Panc1 (cell line): ENCODE results near the gene CAPN2. TPM values are rescaled to one million over a fixed set of nuclear protein-coding genes. Genes with fewer than 3 reads are reported as not detected.
A peak's percentile ranks its signal among the peaks of the same experiment; 100 is the strongest.

Source experiments
- ATAC-seq: fragments of 200-7000 bp; cut with Tn5 transposase; 2 replicates; pipeline ENCODE4 v1.9.1; 2020; ENCODE audit warnings: mild to moderate bottlenecking, moderate library complexity
- BruUV-seq: library from RNA; stranded (reverse); fragments of 400-500 nt; replicated peaks from 2 replicates; lab custom pipeline; 2021; lab: Mats Ljungman, UMichigan
- CTCF ChIA-PET: fragments of 300-600 bp; sonication (Branson Sonifier 250); formaldehyde crosslinking; loops from one replicate; lab custom pipeline; 2022; ENCODE audit warnings: antibody characterized with exemption; lab: Charles Lee
- POLR2A ChIA-PET: fragments of 300-600 bp; sonication (Branson Sonifier 250); formaldehyde crosslinking; loops from one replicate; lab custom pipeline; 2022; ENCODE audit warnings: antibody characterized with exemption; lab: Charles Lee
- DNase-seq: peaks from one replicate; pipeline ENCODE4 v3.0.0-alpha.2; 2010; ENCODE audit warnings: low read depth, low spot score
- H3K27ac ChIP-seq: 2 replicates; pipeline ENCODE4 v1.5.1; 2011; ENCODE audit warnings: mild to moderate bottlenecking, low read length, inconsistent platforms
- H3K27me3 ChIP-seq: fragments of 200-500 bp; sonication (Bioruptor generic); 2 replicates; pipeline ENCODE4 v1.6.0; 2014; ENCODE audit warnings: low read length, inconsistent platforms; ENCODE audit not compliant: control insufficient read depth, insufficient read depth
- H3K36me3 ChIP-seq: fragments of 200-500 bp; sonication (Bioruptor generic); 2 replicates; pipeline ENCODE4 v1.5.1; 2014; ENCODE audit warnings: inconsistent platforms, mild to moderate bottlenecking, low read length, moderate library complexity; ENCODE audit not compliant: control insufficient read depth, insufficient read depth
- H3K4me1 ChIP-seq: 2 replicates; pipeline ENCODE4 v1.5.1; 2011; ENCODE audit warnings: inconsistent platforms, mild to moderate bottlenecking, low read length, moderate library complexity; ENCODE audit not compliant: control insufficient read depth, insufficient read depth
- H3K4me3 ChIP-seq, 2 experiments: 2 replicates each; pipeline ENCODE4 v1.5.1; 2011 to 2012; ENCODE audit warnings: low read depth in 2 of 2, low read length in 2 of 2, mild to moderate bottlenecking in 2 of 2, inconsistent platforms in 1 of 2, moderate library complexity in 1 of 2
- H3K9me3 ChIP-seq: fragments of 200-500 bp; sonication (Bioruptor generic); 2 replicates; pipeline ENCODE4 v1.5.1; 2014; ENCODE audit warnings: low read depth, mild to moderate bottlenecking, inconsistent platforms, low read length, moderate library complexity; ENCODE audit not compliant: control insufficient read depth, insufficient read depth
- POLR2AphosphoS5 ChIP-seq: IDR thresholded peaks from 2 replicates; pipeline ENCODE4 v1.6.1; 2012; ENCODE audit warnings: mild to moderate bottlenecking, low read depth, low read length, moderate library complexity
- SIN3A ChIP-seq: IDR thresholded peaks from 2 replicates; pipeline ENCODE4 v1.6.1; 2012; ENCODE audit warnings: low read depth, mild to moderate bottlenecking, low read length, moderate library complexity, borderline replicate concordance; ENCODE audit not compliant: insufficient read depth
- TCF7L2 ChIP-seq: IDR thresholded peaks from 2 replicates; pipeline ENCODE4 v1.6.1; 2011; ENCODE audit warnings: mild to moderate bottlenecking, low read depth, low read length, inconsistent platforms
- in situ Hi-C: cut with HindIII; loops from 2 replicates; pipeline ENCODE4 v1.10.0; 2016; ENCODE audit warnings: low sequenced_read_pairs, low pct_unique_long_range_greater_than_20kb
- intact Hi-C: fragments of 100-400 bp; cut with micrococcal nuclease; formaldehyde crosslinking; loops from one replicate; pipeline ENCODE4 v1.10.0; 2022; ENCODE audit not compliant: unreplicated experiment
- total RNA-seq: library from RNA; stranded (reverse); gene quantifications from one replicate; pipeline ENCODE4 v1.2.1, GENCODE V29; 2021; ENCODE audit not compliant: unreplicated experiment
- TF ChIP-seq, protein P1 (sequence below): fragments of 450-650 bp; IDR thresholded peaks from 2 replicates; pipeline ENCODE4 v1.5.1; 2017; ENCODE audit warnings: mild to moderate bottlenecking
- TF ChIP-seq, protein P2 (sequence below), 2 experiments: IDR thresholded peaks; 2 replicates each; pipeline ENCODE4 v1.6.1; 2011 to 2012; ENCODE audit warnings: low read depth in 2 of 2, control low read depth in 1 of 2, low read length in 1 of 2, mild to moderate bottlenecking in 1 of 2, moderate library complexity in 1 of 2; ENCODE audit not compliant: insufficient read depth in 1 of 2

Gene CAPN2
- total RNA-seq, 1 experiment from 2014 or later: 171 TPM

DNA sequence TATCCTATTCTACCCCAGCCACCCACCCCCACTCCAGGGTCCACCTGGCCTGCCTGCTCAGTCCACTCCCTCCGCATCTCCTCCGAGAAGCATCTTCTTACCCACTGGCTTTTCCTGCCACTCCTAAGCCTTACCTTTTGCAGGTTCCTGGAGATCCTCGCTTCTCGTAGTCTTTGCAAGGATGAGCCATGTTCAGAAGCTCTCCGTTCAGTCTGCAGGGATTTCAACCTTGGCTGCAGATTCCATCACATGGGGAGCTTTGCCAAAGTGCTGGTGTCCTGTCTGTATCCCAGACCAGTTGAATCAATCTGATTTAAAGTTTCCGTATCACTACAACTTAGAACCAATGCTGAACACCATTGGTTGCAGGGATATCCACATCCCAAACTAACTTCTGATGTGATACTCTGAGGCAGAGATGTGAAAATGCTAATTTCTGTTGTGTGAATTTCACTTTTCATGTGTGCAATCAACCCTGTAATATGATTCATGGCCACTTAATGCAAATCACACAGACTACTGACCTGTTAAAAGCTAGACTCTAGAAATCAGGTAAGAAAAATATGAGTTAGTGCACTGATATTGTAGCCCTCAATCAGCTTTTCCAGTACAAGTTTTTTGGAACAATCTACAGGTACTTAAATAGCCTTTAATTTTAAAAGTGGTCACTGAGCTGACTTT, 61.9 kb downstream of the CAPN2 start:
- peak overlapping the region; percentile 80; the same call in 1 of the 2 replicates for H3K27ac ChIP-seq
- no peak overlapping the region for H3K4me3 ChIP-seq
- H3K27me3 ChIP-seq: no peaks in the 10 kb centered on the region
- CTCF ChIA-PET: no interaction called here
- peaks cover 14% of the 10 kb centered on the region; the same call in 1 of the 2 replicates for H3K36me3 ChIP-seq
- H3K9me3 ChIP-seq: no peaks in the 10 kb centered on the region
- BruUV-seq: TSS peak; percentile 46
- DNase-seq (no peak), ATAC-seq (no peak)
- peaks cover 54% of the 10 kb centered on the region for H3K4me1 ChIP-seq
- POLR2A ChIA-PET: interaction anchor here (0.7 kb wide), 1 partner anchor 1854 kb away, joined by 4 read pairs; no protein-coding TSS in a partner anchor
- TF ChIP-seq POLR2AphosphoS5: no peak
- TF ChIP-seq SIN3A: no peak
- TF ChIP-seq TCF7L2: no peak
- TF ChIP-seq, protein P1, sequence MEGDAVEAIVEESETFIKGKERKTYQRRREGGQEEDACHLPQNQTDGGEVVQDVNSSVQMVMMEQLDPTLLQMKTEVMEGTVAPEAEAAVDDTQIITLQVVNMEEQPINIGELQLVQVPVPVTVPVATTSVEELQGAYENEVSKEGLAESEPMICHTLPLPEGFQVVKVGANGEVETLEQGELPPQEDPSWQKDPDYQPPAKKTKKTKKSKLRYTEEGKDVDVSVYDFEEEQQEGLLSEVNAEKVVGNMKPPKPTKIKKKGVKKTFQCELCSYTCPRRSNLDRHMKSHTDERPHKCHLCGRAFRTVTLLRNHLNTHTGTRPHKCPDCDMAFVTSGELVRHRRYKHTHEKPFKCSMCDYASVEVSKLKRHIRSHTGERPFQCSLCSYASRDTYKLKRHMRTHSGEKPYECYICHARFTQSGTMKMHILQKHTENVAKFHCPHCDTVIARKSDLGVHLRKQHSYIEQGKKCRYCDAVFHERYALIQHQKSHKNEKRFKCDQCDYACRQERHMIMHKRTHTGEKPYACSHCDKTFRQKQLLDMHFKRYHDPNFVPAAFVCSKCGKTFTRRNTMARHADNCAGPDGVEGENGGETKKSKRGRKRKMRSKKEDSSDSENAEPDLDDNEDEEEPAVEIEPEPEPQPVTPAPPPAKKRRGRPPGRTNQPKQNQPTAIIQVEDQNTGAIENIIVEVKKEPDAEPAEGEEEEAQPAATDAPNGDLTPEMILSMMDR: no peak
- TF ChIP-seq, protein P2, sequence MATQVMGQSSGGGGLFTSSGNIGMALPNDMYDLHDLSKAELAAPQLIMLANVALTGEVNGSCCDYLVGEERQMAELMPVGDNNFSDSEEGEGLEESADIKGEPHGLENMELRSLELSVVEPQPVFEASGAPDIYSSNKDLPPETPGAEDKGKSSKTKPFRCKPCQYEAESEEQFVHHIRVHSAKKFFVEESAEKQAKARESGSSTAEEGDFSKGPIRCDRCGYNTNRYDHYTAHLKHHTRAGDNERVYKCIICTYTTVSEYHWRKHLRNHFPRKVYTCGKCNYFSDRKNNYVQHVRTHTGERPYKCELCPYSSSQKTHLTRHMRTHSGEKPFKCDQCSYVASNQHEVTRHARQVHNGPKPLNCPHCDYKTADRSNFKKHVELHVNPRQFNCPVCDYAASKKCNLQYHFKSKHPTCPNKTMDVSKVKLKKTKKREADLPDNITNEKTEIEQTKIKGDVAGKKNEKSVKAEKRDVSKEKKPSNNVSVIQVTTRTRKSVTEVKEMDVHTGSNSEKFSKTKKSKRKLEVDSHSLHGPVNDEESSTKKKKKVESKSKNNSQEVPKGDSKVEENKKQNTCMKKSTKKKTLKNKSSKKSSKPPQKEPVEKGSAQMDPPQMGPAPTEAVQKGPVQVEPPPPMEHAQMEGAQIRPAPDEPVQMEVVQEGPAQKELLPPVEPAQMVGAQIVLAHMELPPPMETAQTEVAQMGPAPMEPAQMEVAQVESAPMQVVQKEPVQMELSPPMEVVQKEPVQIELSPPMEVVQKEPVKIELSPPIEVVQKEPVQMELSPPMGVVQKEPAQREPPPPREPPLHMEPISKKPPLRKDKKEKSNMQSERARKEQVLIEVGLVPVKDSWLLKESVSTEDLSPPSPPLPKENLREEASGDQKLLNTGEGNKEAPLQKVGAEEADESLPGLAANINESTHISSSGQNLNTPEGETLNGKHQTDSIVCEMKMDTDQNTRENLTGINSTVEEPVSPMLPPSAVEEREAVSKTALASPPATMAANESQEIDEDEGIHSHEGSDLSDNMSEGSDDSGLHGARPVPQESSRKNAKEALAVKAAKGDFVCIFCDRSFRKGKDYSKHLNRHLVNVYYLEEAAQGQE (IDR thresholded peaks at IDR 0.05; ENCODE audit: insufficient read depth in 1 of 2, low read depth in 2 of 2, low read length in 1 of 2): no peak
- in situ Hi-C loops: no loop called here
- intact Hi-C loops: no loop called here

- TF ChIP-seq TCF7L2: no peak
- no peak for TF ChIP-seq SIN3A
- no peak for TF ChIP-seq POLR2AphosphoS5
- TF ChIP-seq, protein P1: no peak
- TF ChIP-seq, protein P2 (IDR thresholded peaks at IDR 0.05; ENCODE audit: insufficient read depth in 1 of 2, low read depth in 2 of 2, low read length in 1 of 2): no peak
- ChIA-PET POLR2A (interaction anchor here (0.7 kb wide), 1 partner anchor 1853 kb away, joined by 4 read pairs; no protein-coding TSS in a partner anchor), CTCF (no interaction called here)
- Histone ChIP-seq H3K4me3 (no peak overlapping the region), H3K9me3 (no peaks in the 10 kb centered on the region), H3K27me3 (no peaks in the 10 kb centered on the region), H3K36me3 (peaks cover 19% of the 10 kb centered on the region; the same call in 1 of the 2 replicates), H3K27ac (peak overlapping the region; percentile 80), H3K4me1 (peaks cover 54% of the 10 kb centered on the region)
- in situ Hi-C loops (no loop called here), intact Hi-C loops (no loop called here)
- DNase-seq (no peak), ATAC-seq (no peak)
- no TSS peak for BruUV-seq
Observed at GRCh38 chr1:223775054-223775453, 62.7 kb downstream of the CAPN2 start.
